ENCODE results near the gene DSCAM. TPM values are rescaled to one million over a fixed set of nuclear protein-coding genes. Genes with fewer than 3 reads are reported as not detected.
A peak's percentile ranks its signal among the peaks of the same experiment; 100 is the strongest.

Gene DSCAM
- total RNA-seq, 1 donor from 2014 or later, result not detected

- TF ChIP-seq CTCF (IDR thresholded peaks at IDR 0.05), result no peak
- Histone ChIP-seq H3K36me3 (no peaks in the 10 kb centered on the region), H3K27me3 (no peaks in the 10 kb centered on the region), H3K9me3 (no peaks in the 10 kb centered on the region), H3K4me3 (no peak overlapping the region), H3K27ac (peak overlapping the region; percentile 89 to 90), H3K4me1 (peaks cover 10 to 45% of the 10 kb centered on the region in 2 donors)
- DNase-seq (ENCODE audit: low spot score in 2 of 2), result no peak
- intact Hi-C loops (cut with DNase I), result loop anchor here (10.0 kb wide), 2 partner anchors 267 to 1903 kb away; partner anchors contain the start of gene C2CD2
These were observed 794.7 kb downstream of the DSCAM start for GRCh38 chr21:40052276-40052675.

GRCh38 chr21:40051801-40052200 is 795.2 kb downstream of the DSCAM start:
- Histone ChIP-seq H3K27me3 (no peaks in the 10 kb centered on the region), H3K4me3 (no peak overlapping the region), H3K36me3 (no peaks in the 10 kb centered on the region), H3K27ac (peak overlapping the region; percentile 89 to 90), H3K9me3 (no peaks in the 10 kb centered on the region), H3K4me1 (peaks cover 10 to 49% of the 10 kb centered on the region in 2 donors)
- no peak for DNase-seq (ENCODE audit: low spot score in 2 of 2)
- TF ChIP-seq CTCF (IDR thresholded peaks at IDR 0.05), result no peak
- intact Hi-C loops (cut with DNase I), result loop anchor here (10.0 kb wide), 2 partner anchors 267 to 1903 kb away; partner anchors contain the start of gene C2CD2

- Histone ChIP-seq H3K9me3 (no peaks in the 10 kb centered on the region), H3K4me3 (no peak overlapping the region), H3K27me3 (no peaks in the 10 kb centered on the region), H3K27ac (peak overlapping the region; percentile 77 to 85), H3K36me3 (no peaks in the 10 kb centered on the region), H3K4me1 (peaks cover 10 to 48% of the 10 kb centered on the region in 2 donors)
- TF ChIP-seq CTCF (IDR thresholded peaks at IDR 0.05), result no peak
- intact Hi-C loops (cut with DNase I), result loop anchor here (10.0 kb wide), 4 partner anchors 155 to 1905 kb away; partner anchors contain the start of genes C2CD2 and PCP4
- DNase-seq (ENCODE audit: low spot score in 2 of 2), result no peak
These were observed 797.0 kb downstream of the DSCAM start for GRCh38 chr21:40049931-40050290.

- Histone ChIP-seq H3K9me3 (no peaks in the 10 kb centered on the region), H3K4me3 (no peak overlapping the region), H3K27me3 (no peaks in the 10 kb centered on the region), H3K36me3 (no peaks in the 10 kb centered on the region), H3K27ac (peak overlapping the region; percentile 77 to 85), H3K4me1 (peaks cover 10 to 44% of the 10 kb centered on the region in 2 donors)
- intact Hi-C loops (cut with DNase I), result loop anchor here (10.0 kb wide), 2 partner anchors 154 to 184 kb away; partner anchors contain the start of gene PCP4
- DNase-seq (ENCODE audit: low spot score in 2 of 2), result peak; percentile 39 to 87
- TF ChIP-seq CTCF (IDR thresholded peaks at IDR 0.05), result no peak
These were observed 797.7 kb downstream of the DSCAM start for GRCh38 chr21:40049031-40049930.

- Histone ChIP-seq H3K27ac (peak overlapping the region; percentile 84 to 85), H3K9me3 (no peaks in the 10 kb centered on the region), H3K27me3 (no peaks in the 10 kb centered on the region), H3K4me3 (no peak overlapping the region), H3K4me1 (peaks cover 0 to 38% of the 10 kb centered on the region in 2 donors), H3K36me3 (no peaks in the 10 kb centered on the region)
- TF ChIP-seq CTCF (IDR thresholded peaks at IDR 0.05), result no peak
- intact Hi-C loops (cut with DNase I), result loop anchor here (10.0 kb wide), 2 partner anchors 153 to 183 kb away; partner anchors contain the start of gene PCP4
- DNase-seq (ENCODE audit: low spot score in 2 of 2), result peak; percentile 67 to 90
These were observed 798.8 kb downstream of the DSCAM start for GRCh38 chr21:40047993-40048730.
